Lower lobe of right lung (tissue), 2 donors: ENCODE data around the gene SLC15A3. TPM values are rescaled to one million over a fixed set of nuclear protein-coding genes. Genes with fewer than 3 reads are reported as not detected.

ENCODE experiments used
- ATAC-seq, 2 donors: fragments of 200-7000 bp; cut with Tn5 transposase; one replicate each; pipeline ENCODE4 v1.9.1; 2020 to 2022; ENCODE audit warnings: mild to moderate bottlenecking in 2 of 2, moderate library complexity in 2 of 2
- DNase-seq: peaks from one replicate; pipeline ENCODE4 v3.0.0-alpha.2; 2020
- H3K27ac ChIP-seq: fragments of 200-600 bp; one replicate; pipeline ENCODE4 v1.8.0; 2022
- H3K27me3 ChIP-seq: fragments of 200-600 bp; one replicate; pipeline ENCODE4 v1.8.0; 2022; ENCODE audit warnings: low read depth
- H3K36me3 ChIP-seq: fragments of 200-600 bp; one replicate; pipeline ENCODE4 v1.8.0; 2022; ENCODE audit warnings: mild to moderate bottlenecking
- H3K4me1 ChIP-seq: fragments of 200-600 bp; one replicate; pipeline ENCODE4 v1.8.0; 2022
- H3K4me3 ChIP-seq: fragments of 200-600 bp; one replicate; pipeline ENCODE4 v1.8.0; 2022; ENCODE audit warnings: mild to moderate bottlenecking
- H3K9me3 ChIP-seq: fragments of 200-600 bp; one replicate; pipeline ENCODE4 v1.8.0; 2022
- intact Hi-C: fragments of 100-400 bp; cut with DNase I; formaldehyde crosslinking; loops from one replicate; pipeline ENCODE4 v1.11.0; 2022
- total RNA-seq: library from RNA; stranded (reverse); fragmentation: NEBNext Ultra II Directional; extraction: Animal tissue kit (Norgen Biotek cat#: 25700); gene quantifications from one replicate; pipeline ENCODE4 v1.2.1, GENCODE V29; 2021
- TF ChIP-seq, protein P1 (sequence below): fragments of 200-600 bp; IDR thresholded peaks from one replicate; pipeline ENCODE4 v1.8.0; 2022; ENCODE audit warnings: antibody characterized with exemption, mild to moderate bottlenecking
- donor health status: DM: no; HTN: yes; CAD: no; lungs with severe emphysema.

Gene SLC15A3
- total RNA-seq, 1 donor from 2014 or later, result 199 TPM

DNA sequence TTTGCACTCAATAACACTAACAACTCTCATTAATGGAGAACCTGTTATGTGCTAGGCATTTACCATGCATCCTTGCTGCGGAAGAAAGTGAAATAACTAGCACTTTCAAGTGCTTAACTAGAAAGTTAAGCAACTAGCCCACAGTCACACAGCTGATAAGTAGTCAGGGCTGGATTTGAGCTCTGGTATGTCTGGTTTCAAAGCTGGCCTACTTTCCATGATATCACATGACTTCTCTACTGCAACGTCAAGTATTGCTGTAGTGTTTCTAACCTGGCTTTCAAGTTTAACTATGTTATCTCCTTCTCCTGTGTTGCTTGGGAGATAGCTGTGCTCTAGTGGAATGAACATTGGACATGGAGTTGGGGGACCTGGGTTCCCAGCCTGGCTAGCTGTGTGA lies 12.1 kb downstream of the SLC15A3 start:
- peaks cover 27% of the 10 kb centered on the region for H3K4me1 ChIP-seq
- no peaks in the 10 kb centered on the region for H3K9me3 ChIP-seq
- no peak overlapping the region for H3K4me3 ChIP-seq
- ATAC-seq (peak; percentile 55 to 83), DNase-seq (no peak)
- peak overlapping the region; percentile 27 for H3K27ac ChIP-seq
- intact Hi-C loops, result no loop called here
- H3K36me3 ChIP-seq, result peaks cover 80% of the 10 kb centered on the region
- TF ChIP-seq, protein P1, sequence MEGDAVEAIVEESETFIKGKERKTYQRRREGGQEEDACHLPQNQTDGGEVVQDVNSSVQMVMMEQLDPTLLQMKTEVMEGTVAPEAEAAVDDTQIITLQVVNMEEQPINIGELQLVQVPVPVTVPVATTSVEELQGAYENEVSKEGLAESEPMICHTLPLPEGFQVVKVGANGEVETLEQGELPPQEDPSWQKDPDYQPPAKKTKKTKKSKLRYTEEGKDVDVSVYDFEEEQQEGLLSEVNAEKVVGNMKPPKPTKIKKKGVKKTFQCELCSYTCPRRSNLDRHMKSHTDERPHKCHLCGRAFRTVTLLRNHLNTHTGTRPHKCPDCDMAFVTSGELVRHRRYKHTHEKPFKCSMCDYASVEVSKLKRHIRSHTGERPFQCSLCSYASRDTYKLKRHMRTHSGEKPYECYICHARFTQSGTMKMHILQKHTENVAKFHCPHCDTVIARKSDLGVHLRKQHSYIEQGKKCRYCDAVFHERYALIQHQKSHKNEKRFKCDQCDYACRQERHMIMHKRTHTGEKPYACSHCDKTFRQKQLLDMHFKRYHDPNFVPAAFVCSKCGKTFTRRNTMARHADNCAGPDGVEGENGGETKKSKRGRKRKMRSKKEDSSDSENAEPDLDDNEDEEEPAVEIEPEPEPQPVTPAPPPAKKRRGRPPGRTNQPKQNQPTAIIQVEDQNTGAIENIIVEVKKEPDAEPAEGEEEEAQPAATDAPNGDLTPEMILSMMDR, result no peak
- H3K27me3 ChIP-seq, result no peaks in the 10 kb centered on the region

DNA sequence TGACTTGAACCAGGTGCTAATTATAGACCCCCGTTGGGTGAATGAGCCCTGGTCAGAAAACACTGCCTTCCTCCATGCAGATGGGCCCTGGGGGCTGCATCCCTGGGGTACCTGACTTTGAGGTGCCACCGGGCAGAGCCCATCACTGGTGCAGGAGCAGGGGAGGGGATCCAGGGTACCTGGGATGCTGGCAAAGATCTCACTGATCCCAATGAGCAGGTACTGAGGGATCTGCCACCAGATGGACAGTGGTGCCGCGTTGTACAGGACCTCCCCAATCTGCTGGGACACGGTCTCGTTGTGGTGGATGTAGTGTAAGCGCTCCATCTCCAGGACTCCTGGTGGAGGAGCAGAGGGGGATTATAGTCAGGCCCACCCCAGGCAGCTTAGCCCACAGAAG lies 12.7 kb downstream of the SLC15A3 start:
- Histone ChIP-seq H3K4me1 (peaks cover 27% of the 10 kb centered on the region), H3K36me3 (peaks cover 75% of the 10 kb centered on the region)

DNA sequence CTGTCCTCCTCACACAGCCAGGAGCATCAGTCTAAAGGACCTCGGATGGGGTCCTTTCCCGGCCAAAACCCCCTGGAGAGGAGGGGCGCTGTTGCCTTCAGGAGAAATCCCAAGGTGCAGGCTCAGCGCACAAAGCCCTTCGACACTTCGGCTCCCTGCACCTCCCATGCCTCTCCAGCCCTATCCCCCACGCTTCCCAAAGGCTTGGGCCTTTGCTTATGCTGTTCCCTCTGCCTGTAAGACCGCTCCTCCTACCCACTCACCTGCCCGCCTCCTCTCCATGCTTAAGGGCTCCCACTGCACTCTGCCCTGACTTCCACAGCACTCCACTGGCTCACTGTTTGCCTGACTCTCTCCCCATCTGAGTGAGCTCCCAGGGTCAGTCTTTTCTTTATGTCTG lies 13.5 kb downstream of the SLC15A3 start:
- peaks cover 25% of the 10 kb centered on the region for H3K4me1 ChIP-seq
- H3K27me3 ChIP-seq, result no peaks in the 10 kb centered on the region
- TF ChIP-seq, protein P1, result no peak
- DNase-seq, result no peak
- no peaks in the 10 kb centered on the region for H3K9me3 ChIP-seq
- no peak overlapping the region for H3K27ac ChIP-seq
- peaks cover 67% of the 10 kb centered on the region for H3K36me3 ChIP-seq
- H3K4me3 ChIP-seq, result no peak overlapping the region
- intact Hi-C loops, result no loop called here
- no peak for ATAC-seq

More for the DNA sequence above, 12.7 kb downstream of the SLC15A3 start:
- no peak for ATAC-seq
- intact Hi-C loops, result no loop called here
- H3K27me3 ChIP-seq, result no peaks in the 10 kb centered on the region
- H3K4me3 ChIP-seq, result no peak overlapping the region
- H3K9me3 ChIP-seq, result no peaks in the 10 kb centered on the region
- H3K27ac ChIP-seq, result peak overlapping the region; percentile 18
- DNase-seq, result no peak
- TF ChIP-seq, protein P1, result no peak

DNA sequence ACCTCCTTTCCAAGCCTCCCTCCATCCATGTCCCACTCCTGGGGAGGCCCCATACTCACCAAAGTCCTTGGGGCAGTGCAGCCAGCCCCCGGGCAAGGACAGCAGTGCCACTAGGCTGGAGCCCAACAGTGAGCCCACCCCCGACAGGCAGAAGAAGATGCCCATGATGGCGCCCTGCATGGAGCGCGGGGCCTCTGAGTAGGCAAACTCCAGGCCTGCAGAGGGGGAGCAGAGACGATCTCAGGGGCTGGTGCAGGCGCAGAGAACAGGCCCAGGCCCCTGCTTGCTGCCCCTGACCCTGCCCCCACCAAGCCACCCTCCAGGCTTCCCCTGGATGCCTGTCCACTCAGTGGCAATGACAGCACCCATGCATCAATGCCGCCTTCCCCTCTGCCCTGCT lies 14.2 kb downstream of the SLC15A3 start:
- Histone ChIP-seq H3K4me1 (peaks cover 19% of the 10 kb centered on the region), H3K36me3 (peaks cover 61% of the 10 kb centered on the region), H3K4me3 (no peak overlapping the region), H3K27me3 (no peaks in the 10 kb centered on the region), H3K27ac (peak overlapping the region; percentile 75), H3K9me3 (no peaks in the 10 kb centered on the region)
- intact Hi-C loops, result no loop called here
- TF ChIP-seq, protein P1, result no peak
- no peak for ATAC-seq
- no peak for DNase-seq

DNA sequence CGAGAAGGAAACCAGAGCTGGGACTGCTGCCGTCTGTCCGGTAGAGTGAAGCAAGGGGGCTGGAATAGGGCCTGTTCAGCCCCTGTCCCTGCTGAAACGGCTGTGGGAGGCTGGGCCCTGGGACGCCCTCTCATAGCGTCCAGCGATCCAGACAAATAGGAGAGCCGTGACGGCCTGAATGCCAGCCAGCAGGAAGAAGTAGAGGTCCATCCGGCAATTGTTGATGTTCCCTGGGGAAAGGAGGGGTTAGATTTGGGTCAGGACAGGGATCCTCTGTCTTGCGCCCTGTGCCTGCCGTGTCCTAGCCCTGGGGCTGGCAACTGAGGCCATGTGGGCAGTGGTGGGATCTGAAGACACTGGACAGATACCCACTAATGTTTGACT lies 14.8 kb downstream of the SLC15A3 start:
- no peaks in the 10 kb centered on the region for H3K27me3 ChIP-seq
- H3K4me3 ChIP-seq, result no peak overlapping the region
- TF ChIP-seq, protein P1, result no peak
- peaks cover 14% of the 10 kb centered on the region for H3K4me1 ChIP-seq
- no peaks in the 10 kb centered on the region for H3K9me3 ChIP-seq
- intact Hi-C loops, result no loop called here
- no peak for DNase-seq
- ATAC-seq, result peak in 1 of 2 donors; percentile 3
- peaks cover 56% of the 10 kb centered on the region for H3K36me3 ChIP-seq
- peak overlapping the region; percentile 75 for H3K27ac ChIP-seq
